Osteocyte (in vitro differentiated cells): ENCODE measurements around the gene CDK13. TPM values are rescaled to one million over a fixed set of nuclear protein-coding genes. Genes with fewer than 3 reads are reported as not detected.

Experiments used
- DNase-seq: peaks from one replicate; pipeline ENCODE4 v3.0.0; 2021; ENCODE audit warnings: mixed read lengths; ENCODE audit not compliant: unreplicated experiment; ENCODE audit errors: extremely low spot score
- H3K27ac Mint-ChIP-seq: one replicate; pipeline ENCODE4 v1.8.0; 2021; ENCODE audit warnings: mild to moderate bottlenecking, mixed read lengths; ENCODE audit not compliant: unreplicated experiment
- H3K27me3 Mint-ChIP-seq: one replicate; pipeline ENCODE4 v1.8.0; 2021; ENCODE audit warnings: mixed read lengths; ENCODE audit not compliant: unreplicated experiment
- H3K36me3 Mint-ChIP-seq: one replicate; pipeline ENCODE4 v1.8.0; 2021; ENCODE audit warnings: mixed read lengths; ENCODE audit not compliant: unreplicated experiment
- H3K4me1 Mint-ChIP-seq: one replicate; pipeline ENCODE4 v1.8.0; 2021; ENCODE audit warnings: mixed read lengths; ENCODE audit not compliant: unreplicated experiment
- H3K4me3 Mint-ChIP-seq: one replicate; pipeline ENCODE4 v1.8.0; 2021; ENCODE audit warnings: mild to moderate bottlenecking, moderate library complexity, mixed read lengths; ENCODE audit not compliant: unreplicated experiment
- H3K9me3 Mint-ChIP-seq: one replicate; pipeline ENCODE4 v1.8.0; 2021; ENCODE audit warnings: mixed read lengths; ENCODE audit not compliant: unreplicated experiment
- CTCF ChIP-seq: fragments of 200-600 bp; sonication (generic); IDR thresholded peaks from 2 replicates; pipeline ENCODE4 v1.5.0; 2021; ENCODE audit warnings: antibody characterized with exemption, mild to moderate bottlenecking, moderate library complexity
- total RNA-seq: library from RNA; stranded (reverse); gene quantifications from 2 replicates; pipeline ENCODE4 v1.2.1, GENCODE V29; 2021

Gene CDK13
- total RNA-seq, 1 donor from 2014 or later: 60.6 TPM

- TF ChIP-seq CTCF: no peak
- Mint-ChIP-seq H3K9me3 (no peaks in the 10 kb centered on the region), H3K27ac (no peak overlapping the region), H3K36me3 (peaks cover 10% of the 10 kb centered on the region), H3K27me3 (no peaks in the 10 kb centered on the region), H3K4me3 (no peak overlapping the region), H3K4me1 (no peaks in the 10 kb centered on the region)
- DNase-seq: no peak
These were observed 93.1 kb downstream of the CDK13 start for GRCh38 chr7:40043164-40043563.

- Mint-ChIP-seq H3K36me3 (peaks cover 10% of the 10 kb centered on the region), H3K4me1 (no peaks in the 10 kb centered on the region), H3K27ac (no peak overlapping the region), H3K4me3 (no peak overlapping the region), H3K27me3 (no peaks in the 10 kb centered on the region), H3K9me3 (no peaks in the 10 kb centered on the region)
- no peak for DNase-seq
- TF ChIP-seq CTCF: peak; percentile 26
These were observed 97.6 kb downstream of the CDK13 start for GRCh38 chr7:40047661-40048060.

DNA sequence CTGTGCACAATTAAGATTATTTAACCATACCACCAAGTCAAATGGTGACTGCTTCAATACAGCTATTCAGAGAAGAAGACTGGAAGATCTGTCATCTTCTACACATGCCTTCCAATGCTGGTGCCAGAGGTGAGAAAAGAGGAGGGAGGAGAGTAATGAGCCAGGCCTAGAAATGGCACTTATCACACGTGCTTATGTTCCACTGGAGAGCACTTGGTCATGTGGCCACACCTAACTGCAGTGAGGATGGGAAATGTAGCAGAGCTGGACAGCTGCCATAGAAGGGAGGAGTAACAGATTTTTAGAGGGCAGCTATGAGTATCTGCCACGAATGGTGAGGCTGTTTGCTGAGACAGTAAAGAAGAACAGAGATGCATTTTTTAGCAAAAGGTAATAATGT is 107.2 kb downstream of the CDK13 start:
- H3K36me3 Mint-ChIP-seq: peaks cover 13% of the 10 kb centered on the region
- no peaks in the 10 kb centered on the region for H3K9me3 Mint-ChIP-seq
- H3K27ac Mint-ChIP-seq: no peak overlapping the region
- TF ChIP-seq CTCF: no peak
- H3K4me3 Mint-ChIP-seq: no peak overlapping the region
- no peak for DNase-seq
- H3K27me3 Mint-ChIP-seq: no peaks in the 10 kb centered on the region
- peaks cover 14% of the 10 kb centered on the region for H3K4me1 Mint-ChIP-seq

- H3K4me3 Mint-ChIP-seq: no peak overlapping the region
- TF ChIP-seq CTCF: no peak
- H3K27me3 Mint-ChIP-seq: no peaks in the 10 kb centered on the region
- peaks cover 14% of the 10 kb centered on the region for H3K4me1 Mint-ChIP-seq
- H3K27ac Mint-ChIP-seq: no peak overlapping the region
- no peaks in the 10 kb centered on the region for H3K9me3 Mint-ChIP-seq
- H3K36me3 Mint-ChIP-seq: peaks cover 15% of the 10 kb centered on the region
- DNase-seq: no peak
These were observed 108.0 kb downstream of the CDK13 start for GRCh38 chr7:40058026-40058425.

- TF ChIP-seq CTCF: no peak
- Mint-ChIP-seq H3K27me3 (no peaks in the 10 kb centered on the region), H3K27ac (peak overlapping the region; percentile 32), H3K4me1 (peaks cover 14% of the 10 kb centered on the region), H3K9me3 (no peaks in the 10 kb centered on the region), H3K36me3 (peaks cover 17% of the 10 kb centered on the region), H3K4me3 (no peak overlapping the region)
- no peak for DNase-seq
These were observed 108.6 kb downstream of the CDK13 start for GRCh38 chr7:40058636-40059035.
